Stimulated activated CD4-positive, alpha-beta T cell treated with anti-CD3 and anti-CD28 coated beads, Interleukin-1b, Interleukin-23, amount 100 ng/mL, for 4 hours (primary cell): ENCODE results near the gene AFDN.

Experiments used
- DNase-seq, 2 donors: peaks; one replicate each; pipeline ENCODE4 v3.0.0-alpha.2; 2020; ENCODE audit warnings: low read depth in 2 of 2

The AFDN gene

DNA sequence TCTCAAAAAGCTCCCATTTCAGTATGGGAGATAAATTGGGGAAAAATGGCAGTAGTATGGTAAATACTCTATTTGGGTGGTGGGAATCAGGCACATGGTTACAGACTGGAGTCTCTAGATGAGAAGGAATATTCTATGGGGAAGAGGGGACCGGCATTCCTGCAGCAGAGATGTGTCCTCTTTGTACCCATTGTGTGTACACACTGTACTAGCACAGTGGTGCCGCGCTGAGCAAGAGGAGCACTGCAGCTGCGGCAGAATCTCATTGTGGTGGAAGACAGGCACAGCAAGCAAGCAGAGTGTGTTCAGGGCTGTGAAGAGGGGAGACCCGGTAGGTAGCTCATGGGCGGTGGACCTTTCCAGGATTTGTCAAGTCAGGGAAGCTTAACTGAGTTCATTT lies 13.0 kb downstream of the AFDN start:
- DNase-seq: no peak

DNA sequence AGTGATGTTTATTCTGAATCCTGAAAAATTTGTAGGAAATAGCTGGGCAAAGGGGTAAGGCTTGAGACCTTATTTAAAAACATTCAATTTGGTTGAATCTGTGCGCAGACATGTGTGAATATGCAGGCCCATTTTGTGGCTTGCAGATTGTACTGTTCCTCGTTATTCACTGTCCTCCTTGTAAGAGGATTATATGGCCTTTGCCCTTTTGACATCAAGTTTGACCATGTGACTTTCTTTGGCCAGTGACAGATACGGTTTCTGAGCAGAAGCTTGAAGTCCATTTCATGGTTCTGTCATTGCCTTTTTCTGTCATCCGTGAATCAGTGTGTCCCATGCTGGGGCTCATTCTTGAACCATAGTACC lies 13.4 kb downstream of the AFDN start:
- DNase-seq: no peak

DNA sequence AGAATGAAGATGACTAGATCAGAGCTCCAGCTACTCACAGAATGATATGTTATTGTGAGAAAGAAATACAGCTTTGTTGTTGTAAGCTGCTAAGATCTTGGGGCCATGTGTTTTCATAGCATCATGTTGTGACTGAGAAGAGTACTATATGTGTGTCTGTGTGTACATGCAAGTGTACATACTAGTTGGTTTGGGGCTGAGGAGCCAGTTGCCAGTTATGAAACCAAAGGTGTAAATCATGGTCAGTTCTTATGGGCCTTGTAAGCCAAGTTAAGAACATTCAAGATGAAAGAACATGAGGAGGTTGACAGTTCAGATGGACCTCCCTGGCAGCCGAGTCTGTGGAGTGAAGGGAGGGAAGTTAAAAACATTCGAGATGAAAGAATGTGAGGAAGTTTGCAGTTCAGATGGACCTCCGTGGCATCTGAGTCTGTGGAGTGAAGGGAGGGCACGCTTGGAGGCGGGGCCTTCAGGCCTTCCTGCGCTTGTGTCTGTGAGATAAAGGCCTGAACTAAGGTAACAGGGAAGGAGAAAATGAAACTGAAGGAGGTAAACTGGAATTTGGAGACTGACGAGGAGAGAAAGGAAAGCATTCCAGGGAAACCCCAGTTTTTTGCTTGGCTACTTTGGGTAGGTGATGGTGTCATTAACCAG lies 13.9 kb downstream of the AFDN start:
- no peak for DNase-seq

DNA sequence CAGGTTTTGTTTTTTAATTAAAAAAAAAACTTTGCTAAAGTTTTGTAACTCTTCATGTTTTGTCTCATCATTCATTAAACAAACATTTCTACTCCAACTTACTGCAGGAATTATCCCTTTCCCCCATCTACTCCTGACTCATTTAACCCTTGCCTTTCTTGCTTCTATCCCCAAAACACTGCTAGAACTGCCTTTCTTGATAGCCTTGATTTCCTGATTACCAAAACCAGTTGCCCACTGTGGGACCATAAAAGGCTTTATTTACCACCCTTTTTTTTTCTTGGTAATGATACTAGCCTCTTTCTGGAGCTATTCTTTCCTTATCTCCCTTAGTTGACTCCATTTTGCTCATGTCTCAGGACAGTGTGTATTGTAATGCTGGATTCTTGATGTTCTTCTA lies 15.3 kb downstream of the AFDN start:
- no peak for DNase-seq

DNA sequence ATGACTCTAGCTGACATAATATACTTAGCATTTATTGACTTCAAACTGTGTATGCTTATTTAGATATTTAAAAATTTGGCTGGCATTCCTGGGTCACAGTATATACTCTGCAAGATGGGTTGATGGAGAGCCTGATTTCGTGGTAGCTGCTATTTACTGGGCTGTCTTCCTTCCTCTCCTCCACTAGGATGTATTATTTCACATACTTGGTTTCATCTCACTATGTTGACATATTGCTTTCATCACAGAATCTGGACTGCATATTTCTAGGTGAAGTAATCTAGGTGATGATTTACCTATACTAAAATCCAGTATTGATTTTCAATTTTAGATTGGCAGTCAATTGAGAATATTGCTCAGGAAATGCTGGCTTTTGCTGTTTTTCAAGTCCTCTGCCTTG lies 15.7 kb downstream of the AFDN start:
- DNase-seq: no peak

DNA sequence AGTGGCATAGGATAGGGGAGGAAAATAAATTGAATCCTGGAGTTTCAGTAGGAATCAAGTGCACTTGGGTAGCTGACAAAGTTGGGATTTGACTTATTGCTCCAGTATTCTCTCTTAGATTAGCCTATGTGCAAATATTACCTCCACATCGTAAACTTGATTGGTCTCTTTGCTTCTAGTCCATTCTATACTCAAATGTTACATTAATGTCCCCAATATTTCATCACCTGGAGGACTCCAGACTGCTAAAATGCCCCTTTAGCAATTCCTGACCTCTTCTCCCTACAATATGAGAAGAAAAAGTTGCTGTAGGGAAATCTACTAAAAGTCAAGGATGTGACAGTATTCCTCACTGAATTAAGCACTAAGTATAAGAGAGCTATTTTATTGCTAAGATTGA lies 16.3 kb downstream of the AFDN start:
- DNase-seq: no peak

DNA sequence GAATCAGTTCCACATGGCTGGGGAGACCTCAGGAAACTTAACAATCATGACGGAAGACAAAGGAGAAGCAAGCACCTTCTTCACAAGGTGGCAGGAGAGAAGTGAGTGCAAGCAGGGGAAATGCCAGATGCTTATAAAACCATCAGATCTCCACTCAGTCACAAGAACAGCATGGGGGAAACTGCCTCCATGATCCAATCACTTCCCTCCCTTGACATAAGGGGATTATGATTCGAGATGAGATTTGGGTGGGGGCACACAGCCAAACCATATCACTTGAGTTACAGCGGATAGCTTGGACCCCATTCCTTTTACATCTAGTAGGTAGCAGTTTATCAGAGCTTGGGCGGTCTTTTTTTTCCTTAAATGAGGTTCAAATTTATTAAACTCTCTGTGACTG lies 19.1 kb downstream of the AFDN start:
- no peak for DNase-seq

DNA sequence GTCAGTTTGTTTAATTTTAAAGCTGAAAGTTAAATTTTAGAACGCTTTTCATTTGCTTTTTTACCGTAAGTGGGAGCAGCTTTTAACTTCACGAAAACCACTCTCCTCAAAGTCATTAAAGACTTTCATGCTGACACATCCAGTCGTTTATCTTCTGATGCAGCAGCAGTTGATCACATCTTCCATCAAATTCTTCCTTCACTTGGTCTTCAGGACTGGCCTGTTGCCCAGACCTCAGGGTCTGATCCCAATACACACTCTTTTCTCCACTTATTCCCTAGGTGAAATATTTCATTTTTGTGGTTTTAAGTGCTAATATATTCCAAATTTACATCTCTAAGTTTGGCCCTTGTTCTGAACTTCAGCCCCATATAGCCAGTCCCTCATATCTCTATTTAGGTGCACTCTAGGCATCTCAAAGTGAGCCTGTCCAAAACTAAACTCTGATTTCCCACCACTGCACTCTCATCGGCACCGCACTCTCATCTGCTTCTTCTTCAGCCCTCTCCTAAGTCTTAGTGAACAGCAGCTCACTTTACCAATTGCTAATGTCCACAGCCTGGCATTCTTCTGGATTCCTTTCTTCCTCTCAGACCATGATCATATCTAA lies 20.4 kb downstream of the AFDN start:
- no peak for DNase-seq

DNA sequence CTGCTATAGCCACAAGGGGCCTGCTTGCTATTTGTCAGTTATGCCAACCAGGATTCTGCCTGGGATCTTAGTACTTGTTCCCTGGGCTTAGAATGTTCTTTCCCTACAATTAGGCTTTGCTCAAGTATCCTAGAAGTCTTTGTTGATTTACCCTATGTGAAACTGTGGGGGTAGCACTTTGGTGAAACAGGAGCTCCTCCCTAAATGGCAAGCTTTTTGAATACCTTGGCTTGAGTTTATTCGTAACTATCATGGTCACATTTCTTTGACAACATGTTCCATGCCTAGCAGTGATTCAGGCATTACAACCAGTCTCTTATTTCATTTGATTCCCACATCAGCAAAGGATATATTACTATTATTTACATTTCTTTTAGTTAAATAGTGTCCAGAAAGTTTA lies 21.2 kb downstream of the AFDN start:
- DNase-seq: no peak

DNA sequence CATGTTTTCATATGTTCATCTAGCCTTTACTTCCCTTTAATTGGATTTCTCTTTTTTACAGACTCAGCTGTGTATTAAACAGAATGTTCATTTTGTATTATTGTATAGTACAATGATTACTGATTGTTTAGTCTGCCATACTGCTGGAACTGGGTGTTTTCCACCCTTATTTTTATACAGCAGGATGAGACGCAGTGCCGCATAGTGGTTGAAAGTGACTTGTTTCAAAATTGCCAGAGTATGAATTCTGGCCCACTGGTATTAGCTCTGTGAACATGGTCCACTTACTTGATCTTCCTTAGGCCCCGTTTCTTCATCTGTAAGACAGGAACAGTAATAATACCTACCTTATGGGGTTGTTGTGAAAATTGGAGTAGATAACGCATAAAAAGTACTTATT lies 22.1 kb downstream of the AFDN start:
- DNase-seq: no peak

DNA sequence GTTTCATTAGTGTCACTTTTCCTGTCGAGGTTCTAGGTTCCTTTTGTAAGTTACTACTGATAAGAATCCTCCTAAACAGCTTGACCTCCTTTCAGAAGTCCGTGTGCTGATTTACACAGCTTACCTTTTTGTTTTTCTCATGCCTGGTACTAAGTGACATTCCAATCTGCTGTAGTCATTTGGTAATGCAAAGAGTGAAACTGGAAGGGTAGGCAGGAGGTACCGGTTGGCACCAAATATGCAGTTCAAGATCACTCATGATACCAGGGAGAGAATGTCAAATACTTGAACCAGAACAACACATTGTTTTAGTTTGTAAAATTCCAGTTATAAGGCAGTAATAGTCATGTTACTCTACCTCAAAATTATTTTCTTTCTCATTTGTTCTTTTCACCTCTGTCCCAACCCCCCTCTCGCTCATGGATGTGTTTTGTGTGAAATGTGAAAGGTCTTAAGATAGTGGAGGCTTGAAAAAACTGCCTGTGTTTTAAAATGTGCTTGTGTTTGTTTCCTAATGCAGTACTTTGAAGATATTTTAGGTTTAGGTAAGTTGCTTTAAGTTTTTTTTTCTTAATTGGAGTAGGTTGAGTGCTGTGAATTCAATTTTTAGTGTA lies 23.2 kb downstream of the AFDN start:
- no peak for DNase-seq

DNA sequence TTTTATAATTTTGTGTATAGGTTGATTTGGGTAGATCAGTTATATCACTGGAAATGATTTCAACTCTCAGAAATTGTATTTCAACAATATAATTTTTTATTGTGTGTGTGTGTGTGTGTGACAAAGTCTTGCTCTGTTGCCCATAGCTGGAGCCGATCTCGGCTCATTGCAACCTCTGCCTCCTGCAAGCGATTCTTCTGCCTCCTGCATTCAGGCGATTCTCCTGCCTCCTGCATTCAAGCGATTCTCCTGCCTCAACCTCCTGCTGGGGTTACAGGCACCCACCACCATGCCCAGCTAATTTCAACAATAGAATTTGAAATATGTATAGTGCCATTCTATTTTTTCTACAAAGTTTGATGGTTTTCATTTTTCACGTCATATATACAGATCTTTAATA lies 24.1 kb downstream of the AFDN start:
- no peak for DNase-seq

DNA sequence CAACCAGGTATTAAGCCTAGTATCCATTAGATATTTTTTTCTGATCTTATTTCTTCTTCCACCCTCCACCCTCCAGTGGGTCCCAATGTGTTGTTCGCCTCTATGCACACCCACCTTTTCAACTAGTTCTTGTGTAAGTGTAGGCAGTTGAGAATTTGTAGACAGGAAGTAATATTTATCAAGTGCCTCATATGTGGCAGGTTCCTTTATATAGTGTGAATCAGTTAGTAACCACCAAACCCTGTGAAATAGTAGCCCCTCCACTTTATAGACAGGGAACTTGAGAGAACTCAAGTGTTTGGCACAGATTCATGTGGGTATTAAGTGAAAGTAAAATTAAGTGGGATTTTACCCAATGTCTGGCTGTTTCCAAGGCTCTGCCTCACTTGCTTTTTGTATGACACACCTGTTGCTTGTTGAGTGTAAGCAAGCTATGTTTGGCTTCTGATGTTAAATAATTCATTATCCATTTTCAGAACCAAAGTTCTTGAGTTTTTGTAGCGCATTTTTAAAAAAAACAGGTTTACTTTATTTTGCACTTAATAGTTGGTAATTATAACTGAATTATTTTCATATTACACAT lies 24.8 kb downstream of the AFDN start:
- no peak for DNase-seq

DNA sequence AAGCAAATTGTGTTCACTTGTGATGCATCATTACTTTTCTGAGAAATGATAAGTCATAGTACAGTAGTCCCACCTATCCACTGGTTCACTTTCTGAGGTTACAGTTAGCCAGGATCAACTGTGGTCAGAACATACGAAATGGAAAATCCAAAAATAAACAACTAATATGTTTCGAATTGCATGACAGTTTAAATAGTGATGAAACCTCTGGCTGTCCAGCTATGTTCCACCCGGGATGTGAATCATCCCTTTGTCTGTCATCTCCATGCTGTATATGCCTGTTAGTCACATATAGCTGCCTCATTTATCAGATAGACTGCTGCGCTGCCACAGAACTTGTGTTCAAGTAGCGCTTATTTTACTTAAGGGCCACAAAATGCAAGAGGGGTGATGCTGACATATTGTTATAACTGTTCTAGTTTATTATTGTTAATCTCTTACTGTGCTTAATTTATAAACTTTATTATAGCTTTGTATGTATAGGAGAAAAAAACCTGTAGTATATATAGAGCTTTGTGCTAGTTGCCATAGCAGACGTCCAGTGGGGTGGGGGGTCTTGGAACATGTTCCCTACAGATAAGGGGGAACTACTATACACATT lies 29.2 kb downstream of the AFDN start:
- DNase-seq: no peak

DNA sequence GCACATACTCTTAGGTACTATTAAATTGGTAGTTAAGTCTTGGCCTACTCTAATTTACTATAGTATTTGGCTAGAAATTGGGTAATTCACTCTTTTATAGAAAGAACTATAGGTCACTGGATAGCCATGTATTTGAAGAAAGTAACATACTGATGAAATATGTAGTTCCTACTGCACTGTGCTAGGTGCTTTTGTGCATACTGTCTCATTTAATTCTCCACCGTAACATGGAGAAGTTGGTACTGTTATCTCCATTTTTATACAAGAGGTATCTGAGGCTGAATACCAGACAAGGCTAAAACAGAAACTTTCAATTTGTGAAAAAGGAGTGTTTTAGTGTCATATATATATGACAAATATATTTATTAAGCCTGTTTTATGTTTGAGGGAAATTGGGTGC lies 29.8 kb downstream of the AFDN start:
- no peak for DNase-seq

DNA sequence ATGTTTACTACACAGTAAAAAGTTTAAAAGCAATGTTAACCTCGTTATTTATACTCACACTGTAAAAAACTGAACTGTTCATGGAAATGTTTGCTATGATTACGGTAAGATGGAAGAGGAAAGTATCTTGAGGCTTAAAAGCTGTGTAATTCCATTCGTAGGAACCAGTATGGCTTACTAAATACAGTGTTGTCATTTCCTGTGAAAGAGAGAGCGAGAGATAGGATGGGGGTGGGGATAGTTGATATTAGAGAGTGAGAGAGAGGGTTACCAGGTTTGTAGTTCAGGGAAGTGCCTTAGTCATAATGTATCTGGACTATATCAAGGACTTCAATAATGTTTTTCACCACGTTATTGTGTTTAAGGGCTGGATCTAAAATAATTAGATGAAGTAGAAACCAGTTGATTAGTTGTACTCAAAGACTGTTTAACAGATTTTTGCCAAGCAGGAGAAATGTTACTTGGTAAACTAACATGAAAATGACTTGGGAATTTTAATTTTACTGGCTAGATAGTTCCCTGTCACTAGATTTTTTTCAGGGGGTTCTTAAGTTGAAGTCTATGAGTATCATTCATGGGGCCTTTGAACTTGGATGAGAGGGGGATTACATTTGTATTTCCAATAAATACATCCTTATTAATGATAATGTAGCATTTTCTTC lies 30.4 kb downstream of the AFDN start:
- no peak for DNase-seq

DNA sequence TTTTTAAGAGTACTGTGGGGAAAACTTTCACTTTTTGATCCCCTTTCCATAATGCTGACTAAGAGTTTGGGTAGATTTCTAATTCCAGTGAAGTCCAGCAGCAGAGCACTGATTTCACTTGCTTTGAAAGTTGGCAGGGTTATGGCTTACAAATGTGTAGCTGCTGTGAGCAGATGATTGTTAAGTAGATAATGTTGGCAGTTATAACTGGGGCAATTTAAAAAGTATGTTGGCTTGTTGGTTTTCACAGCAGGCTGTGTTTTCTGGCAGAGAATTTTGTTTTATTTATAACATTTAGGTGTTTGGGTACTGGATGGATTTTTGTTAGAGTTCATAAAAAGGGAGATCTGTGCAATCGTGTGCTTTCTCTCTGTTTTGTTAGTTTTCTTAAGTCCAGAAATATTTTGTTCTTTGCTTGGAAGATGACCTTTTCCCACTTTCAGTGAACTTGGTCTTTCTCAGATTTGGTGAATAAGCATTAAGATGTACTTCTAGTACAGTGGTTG lies 31.4 kb downstream of the AFDN start:
- DNase-seq: no peak

DNA sequence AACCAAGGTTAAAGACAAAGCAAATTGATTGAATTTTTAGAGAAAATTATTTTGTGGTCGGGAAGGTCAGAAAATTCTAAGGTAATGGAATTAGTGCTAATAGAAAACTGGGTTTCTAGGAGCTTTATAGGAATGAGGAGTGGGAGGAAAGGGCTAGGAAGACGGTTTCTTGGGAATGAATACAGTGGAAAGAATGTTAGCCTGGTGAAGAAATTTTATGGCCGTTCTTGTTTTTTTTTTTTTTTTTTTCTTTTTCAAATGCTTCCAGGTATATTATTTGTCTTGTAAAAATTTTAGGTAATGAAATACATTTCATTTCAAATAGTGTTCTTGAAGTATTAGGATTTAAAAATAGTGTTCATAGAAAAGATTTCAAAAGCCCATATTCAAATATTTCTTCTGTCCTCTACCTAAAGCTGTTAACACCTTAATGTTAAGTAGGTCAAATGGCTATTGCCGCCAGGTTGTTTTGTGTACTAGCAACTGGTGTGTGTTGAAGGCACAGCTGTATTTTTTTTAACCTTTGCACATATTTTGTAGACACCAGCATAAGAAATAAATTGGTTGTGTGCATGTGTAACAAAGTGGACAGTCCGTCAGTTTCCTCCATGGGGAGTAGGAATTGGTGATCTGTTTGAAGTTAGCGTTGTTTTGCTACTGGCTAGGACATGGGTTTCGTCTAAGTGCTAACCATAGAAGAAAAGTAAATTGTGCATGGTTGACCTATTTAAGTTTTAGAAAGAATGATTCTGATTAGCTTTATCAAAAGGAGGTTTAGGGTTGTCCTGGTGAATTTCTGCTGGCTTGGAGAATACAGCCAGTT lies 32.3 kb downstream of the AFDN start:
- no peak for DNase-seq

DNA sequence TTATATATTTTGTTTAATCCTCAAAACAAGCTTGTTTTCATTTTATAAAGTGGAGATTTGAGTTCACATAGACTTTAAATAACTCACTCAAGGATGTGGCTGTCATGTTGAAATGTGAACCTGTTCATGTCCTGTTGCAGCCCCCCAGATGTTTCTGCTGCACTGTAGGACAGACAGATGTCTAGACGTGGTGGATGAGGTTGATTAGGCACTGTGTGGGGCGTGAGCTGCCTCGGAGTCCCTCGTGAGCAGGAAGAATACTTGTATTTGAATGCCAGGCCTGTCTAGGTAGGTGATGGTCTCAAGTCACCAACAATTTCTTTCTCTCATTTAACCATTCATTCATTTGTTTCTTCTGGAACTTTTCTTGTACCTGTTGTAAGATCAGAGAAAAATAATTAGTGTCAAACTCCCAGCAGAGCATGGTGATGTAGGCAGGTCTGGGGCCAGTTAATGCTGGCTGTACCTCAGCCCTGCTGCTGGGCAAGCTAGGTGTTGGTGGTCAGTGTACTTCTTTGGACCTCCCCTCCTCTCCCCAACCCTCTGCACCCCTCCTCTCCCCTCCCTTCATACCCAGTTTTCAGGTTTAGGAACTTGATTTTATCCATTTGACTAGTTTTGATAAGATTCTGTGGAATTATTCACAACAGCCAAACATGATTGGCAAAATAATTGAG lies 34.0 kb downstream of the AFDN start:
- DNase-seq: no peak

DNA sequence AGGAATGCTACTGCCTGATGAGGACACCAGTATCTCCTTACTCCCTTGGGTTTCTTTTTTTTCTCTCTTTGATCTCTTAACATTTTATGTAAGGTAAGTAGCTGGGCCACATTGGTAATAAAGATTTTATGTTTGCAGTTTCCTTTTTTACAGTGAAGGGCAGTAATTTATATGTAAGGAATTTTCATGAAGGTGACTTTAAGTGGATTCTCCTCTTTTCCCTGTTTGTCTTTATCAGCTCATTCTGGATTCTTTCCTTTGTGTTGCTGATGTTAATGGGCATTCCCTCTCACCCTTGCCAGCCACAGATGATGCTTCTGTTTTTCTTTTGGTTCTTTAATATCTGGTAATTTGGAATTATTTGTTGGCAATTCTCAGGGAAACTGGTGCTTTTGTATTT lies 34.7 kb downstream of the AFDN start:
- DNase-seq: no peak

DNA sequence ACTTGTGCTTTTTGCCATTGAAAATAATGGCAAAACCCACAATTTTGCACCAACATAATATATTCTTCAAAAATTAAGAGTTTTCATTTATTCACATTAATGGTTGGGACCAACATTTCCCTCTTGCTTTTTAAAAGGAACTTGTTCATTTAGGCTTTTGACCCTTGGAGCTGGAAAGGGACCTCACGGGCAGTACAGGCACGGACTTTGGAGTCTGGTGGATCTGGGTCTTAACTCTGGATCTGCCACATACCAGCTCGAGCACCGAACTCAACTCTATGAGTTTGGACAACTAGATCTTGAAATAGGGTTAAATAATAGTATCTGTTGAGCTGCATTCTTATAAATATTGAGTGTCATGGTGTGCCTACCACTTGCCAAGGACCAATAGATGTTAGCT lies 37.2 kb downstream of the AFDN start:
- no peak for DNase-seq
